GM18861 (cell line): ENCODE measurements around the gene KRT71.

Experiments
- ATAC-seq: cut with Tn5 transposase; IDR thresholded peaks from one replicate; pipeline ENCODE4 v1.9.1; 2021; ENCODE audit not compliant: unreplicated experiment

Gene KRT71

DNA sequence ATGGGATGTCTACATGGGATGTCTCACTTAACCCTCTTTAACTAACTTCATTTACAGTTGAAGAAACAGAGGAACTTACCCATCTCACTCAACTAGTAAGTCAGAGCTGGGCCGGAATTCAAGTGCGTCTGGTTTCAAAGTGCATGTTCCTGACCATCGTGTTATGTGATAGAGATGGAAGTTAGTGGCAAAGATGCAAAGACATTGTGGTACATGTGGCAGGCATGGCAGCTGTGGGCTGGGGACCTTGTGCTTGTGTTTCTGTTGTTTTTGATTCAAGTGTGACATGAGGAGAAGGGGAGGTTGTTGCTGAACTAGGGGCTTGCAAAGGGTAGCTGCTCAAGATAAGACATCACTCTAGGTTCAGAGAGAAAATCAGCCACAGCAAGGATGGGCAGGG, 23.0 kb upstream of the KRT71 start:
- no peak for ATAC-seq

DNA sequence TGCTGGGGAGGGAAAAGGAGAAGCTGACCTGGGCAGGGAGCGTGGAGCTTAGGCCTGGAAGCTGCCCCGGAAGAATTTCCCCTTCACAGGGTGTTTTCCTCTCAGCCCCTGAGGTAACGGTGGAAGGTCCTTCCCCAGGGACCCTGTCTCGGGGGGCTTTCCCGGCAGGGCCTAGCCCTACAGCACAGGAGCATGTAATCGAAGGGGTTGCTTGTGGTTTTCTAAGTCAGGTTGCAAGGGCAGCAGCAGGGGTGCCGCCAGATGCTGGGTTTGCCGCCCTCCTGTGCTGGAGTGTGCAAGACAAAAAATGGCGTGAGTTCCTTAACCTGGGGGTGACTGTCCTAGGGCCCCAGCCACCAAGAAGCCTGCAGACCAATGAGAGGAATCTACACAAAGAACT, 22.3 kb upstream of the KRT71 start:
- ATAC-seq, result no peak

DNA sequence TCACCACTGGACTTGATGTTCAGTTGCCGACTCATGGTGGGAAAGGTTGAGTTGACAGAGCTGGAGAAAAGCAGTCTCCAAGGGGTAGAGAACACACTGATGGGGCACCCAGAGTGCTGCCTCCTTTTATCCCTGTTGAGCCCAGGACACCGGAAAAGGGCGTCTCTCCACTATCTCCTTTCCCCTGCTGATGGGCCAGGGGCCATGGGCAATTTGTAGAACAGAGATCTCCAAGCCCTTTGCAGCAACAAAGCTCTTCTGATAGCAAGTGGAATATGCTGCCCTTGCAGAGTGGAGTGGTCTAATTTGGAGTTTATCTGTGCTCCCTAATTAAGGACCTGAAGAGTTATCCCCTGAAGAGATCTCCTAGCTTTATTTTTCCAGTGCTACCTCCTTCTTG, 20.8 kb upstream of the KRT71 start, which contains the start of gene KRT74:
Gene KRT74, minus strand, starts transcription at position 101 of the 400 bp plus-strand sequence. Its CDS starts 66 bp downstream, at position 35.
- ATAC-seq, result no peak

DNA sequence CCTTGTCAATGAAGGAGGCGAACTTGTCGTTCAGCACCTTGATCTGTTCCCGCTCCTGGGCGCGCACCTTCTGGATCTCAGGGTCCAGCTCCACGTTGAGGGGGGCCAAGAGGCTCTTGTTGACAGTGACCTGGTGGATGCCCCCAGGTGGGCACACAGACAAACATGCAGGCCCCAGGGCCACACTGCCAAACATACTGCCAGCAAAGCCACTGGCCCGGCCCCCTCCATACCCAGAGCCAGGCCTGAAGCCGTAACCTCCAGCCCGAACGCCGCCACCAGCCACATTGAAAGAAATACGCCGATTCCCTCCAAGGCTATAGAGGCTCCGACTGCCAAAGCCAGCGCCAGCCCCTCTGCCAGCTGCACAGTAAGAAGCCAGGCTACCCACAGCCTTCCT, 20.4 kb upstream of the KRT71 start:
- no peak for ATAC-seq

DNA sequence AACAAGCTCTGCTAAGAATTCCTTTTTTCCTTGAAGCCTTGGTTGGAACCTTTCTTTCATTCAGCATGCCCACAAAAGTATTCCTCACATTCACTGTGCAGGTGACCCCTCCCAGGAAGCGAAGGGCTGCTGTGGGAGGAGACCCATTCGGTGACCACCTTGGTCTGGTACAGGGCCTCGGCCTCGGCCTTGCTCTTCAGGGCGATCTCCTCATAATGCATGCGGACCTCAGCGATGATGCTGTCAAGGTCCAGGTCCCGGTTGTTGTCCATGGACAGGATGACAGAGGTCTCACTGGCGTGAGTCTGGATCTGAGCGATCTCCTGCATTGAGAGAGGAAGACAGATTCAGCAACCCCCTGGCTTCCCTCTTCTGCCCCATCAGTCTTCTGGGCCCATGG, 17.6 kb upstream of the KRT71 start:
- no peak for ATAC-seq

DNA sequence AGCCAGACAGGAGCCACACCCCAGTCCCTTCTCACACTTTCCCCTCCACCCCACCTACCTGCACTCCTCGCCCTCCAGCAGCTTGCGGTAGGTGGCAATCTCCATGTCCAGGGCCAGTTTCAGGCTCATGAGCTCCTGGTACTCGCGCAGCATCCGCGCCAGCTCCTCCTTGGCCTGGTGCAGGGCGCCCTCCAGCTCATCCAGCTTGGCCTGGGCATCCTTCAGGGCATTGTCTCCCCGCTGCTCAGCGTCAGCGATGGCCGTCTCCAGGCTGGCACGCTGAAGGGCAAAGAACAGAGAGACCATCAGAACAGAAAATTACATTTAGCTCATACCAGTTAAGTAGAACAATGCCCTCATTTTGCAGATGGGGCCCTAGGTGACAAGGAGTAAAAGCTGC, 15.2 kb upstream of the KRT71 start:
- no peak for ATAC-seq

DNA sequence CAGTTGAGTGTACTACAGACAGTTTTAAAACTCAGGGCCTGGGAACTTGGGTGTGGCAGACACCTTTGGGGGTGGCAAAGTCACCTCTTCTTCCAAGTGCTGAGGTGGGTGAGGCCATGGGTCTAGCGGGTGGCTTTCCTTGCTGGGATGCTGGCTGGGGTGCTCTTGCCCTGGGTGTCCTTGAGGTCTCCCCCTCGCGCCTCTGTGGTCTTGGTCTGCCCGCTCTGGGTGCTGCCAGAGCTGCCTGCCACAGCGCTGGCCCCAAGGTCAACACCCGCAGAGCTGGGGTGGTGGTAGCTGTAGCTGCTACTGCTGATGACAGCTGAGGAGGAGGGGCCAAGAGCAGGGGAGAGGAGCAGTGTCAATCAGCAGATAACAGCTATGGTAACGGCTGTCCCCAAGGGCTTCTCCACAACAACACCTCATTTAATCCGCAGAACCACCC, 13.9 kb upstream of the KRT71 start:
- no peak for ATAC-seq

DNA sequence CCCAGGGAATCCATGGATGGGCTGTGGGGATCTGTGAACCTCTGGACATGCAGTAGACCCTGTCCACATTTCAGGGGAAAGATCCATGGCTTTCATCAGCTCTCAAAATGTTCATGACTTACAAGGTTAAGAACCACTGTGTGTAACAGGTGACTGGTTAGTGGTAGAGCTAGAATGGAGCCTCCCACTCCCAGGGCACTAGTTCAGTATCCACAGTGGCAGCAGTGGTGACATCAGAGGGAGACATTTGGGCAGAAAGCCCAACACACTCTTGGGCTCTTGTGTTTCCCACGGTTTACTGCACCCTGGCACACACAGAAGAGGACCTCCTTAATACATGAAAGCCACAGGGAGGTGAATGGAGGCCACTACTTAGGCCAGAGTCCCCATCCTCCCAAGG, 11.6 kb upstream of the KRT71 start:
- no peak for ATAC-seq

DNA sequence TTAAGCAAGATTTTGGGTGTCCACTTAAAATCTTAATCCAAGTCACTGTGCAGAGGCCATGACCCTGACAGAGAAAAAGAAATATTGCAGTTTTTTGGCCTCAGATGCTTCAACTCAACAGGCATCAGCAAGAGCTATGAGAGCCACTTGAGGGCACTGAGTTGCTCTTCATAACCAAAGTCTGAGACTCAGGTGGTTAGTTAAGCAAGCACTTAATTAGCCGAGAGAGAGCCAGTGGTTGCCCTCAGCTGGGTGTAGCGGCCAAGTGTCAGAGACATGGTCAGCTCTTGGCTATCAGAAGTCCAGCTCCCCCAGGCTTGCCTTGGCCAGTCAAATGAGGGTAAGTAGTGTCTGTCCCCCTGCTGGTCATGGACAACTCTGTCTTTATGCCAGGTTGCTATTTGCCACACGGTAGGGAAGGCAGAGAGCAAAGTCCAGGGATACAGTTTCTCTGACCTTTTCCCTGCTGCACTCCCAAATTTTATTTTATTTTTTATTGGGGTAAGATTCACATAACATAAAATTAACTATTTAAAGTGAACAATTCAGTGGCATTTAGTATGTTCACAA, 9.0 kb upstream of the KRT71 start:
- no peak for ATAC-seq

DNA sequence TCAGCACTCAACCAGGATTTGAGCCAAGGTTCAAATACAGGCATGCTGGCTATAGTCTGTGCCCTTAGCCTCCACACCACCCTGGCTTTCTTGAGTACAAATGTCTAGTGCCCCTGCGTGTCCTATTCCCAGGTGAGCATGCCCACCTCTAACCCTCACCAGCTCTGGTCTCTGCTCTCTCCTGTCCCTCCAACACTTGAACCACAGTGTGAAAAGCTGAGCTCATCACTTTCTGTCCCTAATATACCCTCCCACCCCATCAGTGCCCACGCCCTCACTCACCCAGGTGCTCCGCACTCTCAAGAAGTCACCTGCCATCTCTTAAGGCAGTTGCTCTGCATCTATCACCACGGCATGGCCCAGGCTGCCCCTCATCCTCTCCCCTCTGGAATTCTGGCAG, 7.0 kb upstream of the KRT71 start:
- no peak for ATAC-seq

DNA sequence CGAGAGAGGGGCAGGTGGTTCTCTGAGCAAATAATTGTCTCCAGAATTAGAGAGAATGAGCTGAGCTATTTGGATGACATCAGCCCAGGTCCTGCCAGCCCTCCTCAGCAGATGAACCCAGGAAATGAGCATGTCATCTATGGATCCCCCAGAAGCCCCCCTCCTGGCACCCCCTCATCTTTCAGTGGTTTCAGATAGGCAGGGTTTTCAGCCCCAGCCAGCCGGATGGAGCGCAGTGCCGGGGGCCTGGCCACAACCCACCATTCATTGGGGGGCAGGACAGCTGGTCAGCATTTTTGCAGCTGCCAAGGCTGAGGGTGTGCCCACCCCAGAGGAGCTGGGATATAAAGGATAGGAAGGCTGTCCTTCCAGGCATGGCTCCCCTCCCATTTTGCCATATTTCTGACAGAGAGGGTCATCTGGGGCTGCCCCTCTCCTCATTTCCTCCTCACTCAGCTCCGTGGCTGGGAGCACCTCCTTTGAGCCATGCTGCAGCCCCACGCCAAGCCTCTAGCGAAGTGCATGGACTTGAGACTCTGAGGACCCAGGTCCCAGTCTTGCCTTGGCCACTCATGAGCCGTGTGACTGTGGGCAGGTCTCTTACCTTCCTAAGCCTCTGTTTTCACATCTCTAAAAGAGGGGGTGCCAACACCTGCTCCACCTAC, 6.0 kb upstream of the KRT71 start:
- ATAC-seq, result no peak

DNA sequence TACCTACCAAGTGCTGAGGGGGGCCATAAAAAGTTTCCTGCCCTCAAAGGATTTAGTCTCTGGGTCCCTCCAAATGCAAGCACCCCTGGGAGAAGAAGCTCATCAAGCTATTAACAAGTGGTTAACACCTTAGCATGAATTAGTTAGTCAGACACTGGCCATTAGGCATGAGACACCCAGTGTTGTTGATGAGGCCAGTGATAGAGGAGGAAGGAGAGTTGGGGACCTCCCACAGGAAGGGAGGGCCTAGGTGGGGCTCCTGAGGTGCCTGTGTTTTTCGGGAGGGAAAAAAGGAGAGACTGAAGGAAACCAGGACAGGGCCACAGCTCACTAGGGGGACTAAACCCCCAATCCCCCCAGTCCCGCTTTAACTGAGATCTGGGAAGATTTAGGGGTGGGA, 4.5 kb upstream of the KRT71 start:
- ATAC-seq, result no peak

DNA sequence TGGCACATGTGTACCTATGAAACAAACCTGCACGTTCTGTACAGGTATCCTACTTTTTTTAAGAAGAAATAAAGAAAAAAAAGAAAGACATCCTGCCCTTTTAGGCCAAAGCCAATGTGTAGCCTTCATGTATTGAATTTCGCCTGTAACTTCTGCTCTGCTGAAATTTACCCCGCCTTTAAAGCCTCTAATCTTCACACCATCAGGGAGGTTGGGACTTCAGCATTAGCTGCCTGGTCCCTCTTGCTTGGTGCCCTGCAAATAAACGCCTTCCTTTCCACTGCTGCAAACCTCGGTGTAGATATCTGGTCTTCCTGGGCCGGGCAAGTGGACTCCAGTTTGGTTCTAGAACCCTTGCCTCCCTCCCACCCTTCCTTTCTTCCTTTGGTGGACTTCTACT, 2.6 kb upstream of the KRT71 start:
- no peak for ATAC-seq

DNA sequence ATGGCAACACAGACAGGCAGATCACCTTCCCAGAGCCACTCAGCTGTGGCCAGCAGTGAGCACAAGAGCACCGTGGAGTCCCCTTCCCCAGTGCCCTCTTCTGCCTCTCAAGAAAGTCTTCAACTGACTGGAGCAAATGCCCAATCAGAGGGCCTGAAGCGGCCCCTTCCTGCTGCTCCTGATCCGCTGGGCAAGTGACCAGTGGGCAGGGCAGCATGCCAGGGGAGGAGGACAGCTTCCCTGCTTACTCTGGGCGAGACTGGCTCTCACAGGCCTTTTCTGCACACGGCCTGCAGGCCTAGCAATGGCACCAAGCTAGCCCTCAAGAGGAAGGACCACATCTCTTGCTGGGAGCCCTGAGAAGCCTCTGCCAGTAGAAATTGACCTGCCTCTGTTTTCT, 890 bp downstream of the KRT71 start:
- ATAC-seq, result no peak

DNA sequence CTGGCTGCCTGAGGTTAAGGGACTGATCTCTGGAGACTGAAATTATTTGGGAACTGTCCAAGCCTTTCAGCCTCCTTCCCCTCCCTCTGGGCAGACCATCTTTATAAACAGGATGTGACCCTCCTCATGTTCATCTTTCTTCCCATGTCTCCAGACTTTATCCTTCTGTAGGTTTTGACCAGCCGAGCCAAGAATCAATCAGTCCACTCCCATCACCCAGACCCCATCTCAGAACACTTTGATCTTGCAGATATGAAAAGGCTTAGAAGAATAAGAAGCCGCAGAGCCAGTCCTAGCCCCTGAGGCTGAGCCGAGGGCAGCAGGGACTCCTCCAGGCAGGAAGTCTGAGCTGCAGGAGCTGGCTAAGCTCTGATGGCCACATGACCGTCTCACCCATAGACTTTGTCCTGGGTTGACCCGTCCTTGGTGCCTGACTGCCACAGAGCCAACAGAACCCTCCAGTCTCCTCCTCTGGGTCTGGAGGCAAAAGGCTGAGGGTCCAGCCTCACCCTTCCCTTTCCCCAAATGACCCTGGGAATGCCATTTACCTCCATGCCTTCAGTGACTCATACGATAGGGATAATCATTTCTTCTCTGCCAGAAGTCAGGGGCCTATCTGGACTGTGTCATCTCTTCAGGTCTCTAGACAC, 1.6 kb downstream of the KRT71 start:
- no peak for ATAC-seq

DNA sequence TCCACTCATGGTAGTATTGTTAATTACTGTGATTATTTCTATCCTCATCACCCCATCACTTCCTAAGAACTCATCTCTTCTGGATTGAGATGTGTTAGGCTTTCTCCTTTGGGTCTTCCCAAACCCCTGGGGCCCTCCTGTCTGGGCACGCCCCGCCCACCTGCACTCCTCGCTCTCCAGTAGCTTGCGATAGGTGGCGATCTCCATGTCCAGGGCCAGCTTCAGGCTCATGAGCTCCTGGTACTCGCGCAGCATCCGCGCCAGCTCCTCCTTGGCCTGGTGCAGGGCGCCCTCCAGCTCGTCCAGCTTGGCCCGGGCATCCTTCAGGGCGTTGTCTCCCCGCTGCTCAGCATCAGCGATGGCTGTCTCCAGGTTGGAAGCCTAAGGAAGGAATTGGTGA, 6.8 kb downstream of the KRT71 start:
- ATAC-seq, result no peak

DNA sequence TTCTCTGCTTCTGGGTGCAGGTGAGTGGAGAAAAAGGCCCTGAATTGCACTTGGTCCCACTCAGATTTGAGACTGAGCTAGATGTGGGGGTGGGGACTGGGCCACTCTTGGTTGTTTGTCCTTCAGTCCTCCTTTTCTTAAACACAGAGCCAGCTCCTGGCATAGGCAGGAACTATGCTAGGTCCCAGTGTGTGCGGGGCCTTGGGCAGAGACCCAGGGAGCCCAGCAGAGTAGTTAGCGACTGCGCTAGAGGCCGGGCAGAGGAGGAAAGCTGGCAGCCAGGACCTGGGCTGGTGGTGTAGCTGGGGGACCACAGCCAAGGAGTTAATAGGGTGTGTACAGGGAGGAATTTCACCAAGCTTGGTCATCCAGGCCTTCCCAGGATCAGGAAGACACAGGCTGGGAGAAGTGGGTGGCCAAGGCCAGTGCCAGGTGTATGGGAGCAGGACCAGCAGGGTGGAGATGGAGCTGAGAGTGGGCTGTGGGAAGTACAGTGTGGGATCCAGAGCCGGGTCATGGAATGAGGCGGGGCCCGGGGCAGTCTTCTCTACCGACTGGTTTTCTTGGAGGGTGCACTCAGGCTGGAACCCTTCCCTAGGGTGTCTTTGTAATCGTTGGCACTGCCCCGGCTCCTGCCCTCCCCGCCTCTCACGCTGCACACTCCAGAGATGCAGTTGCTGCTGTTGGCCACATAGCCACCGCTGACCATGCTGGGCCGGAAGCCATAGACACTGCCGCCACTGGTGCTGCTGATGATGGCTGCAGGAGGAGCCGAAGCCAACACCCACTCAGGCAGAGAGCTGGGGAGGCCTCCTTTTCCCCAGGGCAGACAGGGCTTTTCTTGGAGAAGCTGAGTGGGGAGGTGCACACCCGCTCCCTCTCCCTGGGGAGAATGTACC, 8.7 kb downstream of the KRT71 start:
- no peak for ATAC-seq

DNA sequence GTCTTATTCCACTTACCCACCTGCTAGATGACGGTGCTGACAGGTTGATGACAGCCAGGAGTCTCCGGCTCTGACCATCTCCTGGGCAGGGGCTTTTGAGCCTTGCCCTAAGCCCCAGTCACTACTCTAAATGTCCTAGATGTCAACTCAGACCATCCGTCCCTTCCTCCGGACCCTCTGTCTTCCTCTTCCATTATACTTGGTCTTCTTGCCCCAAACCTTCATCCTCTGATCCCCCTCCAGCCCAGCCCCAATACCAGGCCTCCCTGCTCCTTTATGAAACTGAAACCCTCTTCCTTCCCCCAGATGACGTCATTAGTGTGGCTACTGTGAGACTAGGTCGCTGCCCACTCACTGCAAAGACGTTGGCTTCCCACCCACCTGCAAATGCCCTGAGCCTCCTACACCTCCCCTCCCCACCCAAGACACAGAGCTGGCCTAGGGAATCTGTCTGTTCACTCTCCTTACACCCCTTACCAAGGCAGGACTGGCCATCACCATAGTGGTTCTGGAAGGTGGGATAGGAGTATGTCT, 10.1 kb downstream of the KRT71 start:
- no peak for ATAC-seq

DNA sequence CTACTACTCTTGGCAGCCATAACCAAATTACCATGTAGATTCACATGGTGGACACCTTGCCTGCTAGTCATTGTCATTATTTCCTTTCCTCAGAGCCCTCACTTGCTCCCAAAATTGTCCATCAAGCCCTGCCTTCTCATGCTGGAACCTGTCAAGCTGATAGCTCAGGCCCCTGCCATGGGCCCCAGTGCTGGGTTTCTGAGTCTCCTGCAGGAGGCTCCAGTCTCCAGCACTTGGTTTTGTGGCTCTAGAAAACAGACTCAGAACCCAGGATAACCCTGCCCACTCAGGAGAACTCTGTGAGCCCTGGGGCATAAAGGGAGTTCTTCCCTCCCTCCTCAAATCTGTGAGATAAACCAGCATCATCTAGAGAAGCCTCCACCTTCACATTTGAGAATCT, 10.8 kb downstream of the KRT71 start:
- no peak for ATAC-seq

DNA sequence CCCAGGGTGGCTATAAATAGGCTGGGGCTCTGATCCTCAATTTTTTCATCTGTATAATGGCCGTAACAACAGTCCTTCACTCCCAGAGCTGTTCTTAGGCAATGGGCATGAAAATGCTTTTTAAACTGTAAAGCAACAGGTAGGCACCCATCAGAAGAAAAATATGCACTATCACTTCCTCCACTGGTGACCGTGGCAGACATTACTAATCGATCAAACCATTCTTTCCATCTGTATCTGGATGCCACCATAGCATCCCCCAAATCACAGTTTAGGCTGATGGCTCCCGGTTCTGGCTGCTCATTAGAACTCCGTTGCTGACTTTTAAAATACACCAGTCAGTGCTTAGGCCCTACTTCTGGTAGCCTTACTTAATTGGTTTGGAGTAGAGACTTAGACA, 11.2 kb downstream of the KRT71 start:
- no peak for ATAC-seq

DNA sequence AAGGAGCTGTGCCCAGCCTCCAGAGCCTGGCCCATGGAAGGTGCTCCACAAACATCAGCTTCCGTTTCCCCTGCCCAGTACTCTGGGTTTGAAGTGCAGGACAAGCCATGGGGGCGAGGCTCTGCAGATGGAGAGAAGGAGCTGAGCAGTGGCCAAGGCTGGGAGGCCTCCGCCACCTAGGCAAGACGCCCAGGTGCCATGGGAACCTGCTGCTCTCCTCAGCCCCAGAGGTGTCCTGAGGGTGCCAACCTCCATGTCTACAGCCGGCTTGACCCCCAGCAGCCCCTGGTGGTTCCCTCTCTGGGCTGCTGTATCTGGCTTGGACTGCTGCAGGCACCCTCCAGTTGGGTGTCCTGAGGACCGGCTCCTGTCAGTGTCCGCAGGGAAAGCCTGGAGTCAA, 12.4 kb downstream of the KRT71 start:
- ATAC-seq, result no peak
